GM12874 (cell line): ENCODE results near the gene NUDT14.

ENCODE experiments used
- TF ChIP-seq, protein P1 (sequence below): IDR thresholded peaks from 2 replicates; pipeline ENCODE4 v1.5.1; 2011; ENCODE audit warnings: low read depth, mild to moderate bottlenecking, control low read depth, low read length, moderate library complexity; ENCODE audit not compliant: insufficient read depth

The NUDT14 gene

DNA sequence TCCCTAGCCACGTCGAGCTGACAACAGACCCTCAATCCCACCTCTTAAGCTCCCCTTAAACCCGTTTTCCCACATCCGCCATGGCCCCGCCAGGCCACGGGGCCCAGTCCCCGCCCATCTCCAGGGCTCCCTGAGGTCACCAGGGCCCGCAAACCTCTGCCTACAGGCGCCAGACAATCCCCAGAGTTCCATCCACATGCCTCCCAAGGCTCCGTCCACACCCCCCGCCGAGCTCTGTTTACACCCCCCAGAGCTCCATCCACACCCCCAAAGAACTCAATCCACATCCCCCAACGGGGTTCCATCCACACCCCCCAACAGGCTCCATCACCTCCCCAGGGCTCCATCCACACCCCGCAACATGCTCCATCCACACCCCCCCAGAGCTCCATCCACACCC is 21.8 kb downstream of the NUDT14 start:
- TF ChIP-seq, protein P1, sequence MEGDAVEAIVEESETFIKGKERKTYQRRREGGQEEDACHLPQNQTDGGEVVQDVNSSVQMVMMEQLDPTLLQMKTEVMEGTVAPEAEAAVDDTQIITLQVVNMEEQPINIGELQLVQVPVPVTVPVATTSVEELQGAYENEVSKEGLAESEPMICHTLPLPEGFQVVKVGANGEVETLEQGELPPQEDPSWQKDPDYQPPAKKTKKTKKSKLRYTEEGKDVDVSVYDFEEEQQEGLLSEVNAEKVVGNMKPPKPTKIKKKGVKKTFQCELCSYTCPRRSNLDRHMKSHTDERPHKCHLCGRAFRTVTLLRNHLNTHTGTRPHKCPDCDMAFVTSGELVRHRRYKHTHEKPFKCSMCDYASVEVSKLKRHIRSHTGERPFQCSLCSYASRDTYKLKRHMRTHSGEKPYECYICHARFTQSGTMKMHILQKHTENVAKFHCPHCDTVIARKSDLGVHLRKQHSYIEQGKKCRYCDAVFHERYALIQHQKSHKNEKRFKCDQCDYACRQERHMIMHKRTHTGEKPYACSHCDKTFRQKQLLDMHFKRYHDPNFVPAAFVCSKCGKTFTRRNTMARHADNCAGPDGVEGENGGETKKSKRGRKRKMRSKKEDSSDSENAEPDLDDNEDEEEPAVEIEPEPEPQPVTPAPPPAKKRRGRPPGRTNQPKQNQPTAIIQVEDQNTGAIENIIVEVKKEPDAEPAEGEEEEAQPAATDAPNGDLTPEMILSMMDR: no peak

DNA sequence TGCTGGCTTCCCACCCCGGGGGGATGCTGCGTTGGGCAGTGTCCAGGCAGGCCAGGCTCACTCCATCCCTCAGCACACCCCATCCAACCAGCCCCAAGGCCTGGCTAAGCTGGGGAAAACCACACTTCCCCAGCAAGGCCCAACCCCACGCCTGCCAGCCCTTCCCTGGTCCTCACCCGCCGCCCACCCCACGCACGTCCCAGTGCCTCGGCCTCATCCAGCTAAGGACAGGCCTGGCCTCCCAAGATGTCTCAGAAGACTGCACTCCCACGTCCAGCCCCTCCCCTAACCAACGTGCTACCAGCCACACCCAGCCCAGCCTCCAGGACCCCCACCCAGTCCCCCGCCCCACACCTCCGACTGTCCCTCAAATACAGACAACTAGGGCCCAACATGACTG is 22.3 kb downstream of the NUDT14 start:
- TF ChIP-seq, protein P1: no peak

DNA sequence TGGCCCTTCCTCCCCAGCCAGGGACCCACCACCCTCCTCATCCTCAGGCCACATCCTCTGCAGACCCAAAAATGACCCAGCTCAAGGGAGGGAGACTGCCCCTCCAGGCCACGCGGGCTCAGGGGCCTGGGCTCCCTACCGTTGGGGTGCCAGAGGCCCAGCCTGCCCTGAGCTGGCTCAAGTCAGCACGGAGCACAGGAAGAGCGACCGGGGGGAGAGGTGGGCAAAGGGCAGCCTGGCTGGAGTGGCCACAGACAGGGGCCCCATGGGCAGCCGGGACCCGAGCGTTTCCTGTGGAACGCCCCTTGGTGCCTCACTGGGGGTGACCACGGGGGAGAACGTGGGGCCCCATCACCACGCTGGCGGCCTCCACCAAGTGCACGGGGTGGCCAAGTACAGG is 23.2 kb downstream of the NUDT14 start:
- TF ChIP-seq, protein P1: no peak

- TF ChIP-seq, protein P1: no peak
Observed at GRCh38 chr14:105156414-105157375, 24.4 kb downstream of the NUDT14 start.

DNA sequence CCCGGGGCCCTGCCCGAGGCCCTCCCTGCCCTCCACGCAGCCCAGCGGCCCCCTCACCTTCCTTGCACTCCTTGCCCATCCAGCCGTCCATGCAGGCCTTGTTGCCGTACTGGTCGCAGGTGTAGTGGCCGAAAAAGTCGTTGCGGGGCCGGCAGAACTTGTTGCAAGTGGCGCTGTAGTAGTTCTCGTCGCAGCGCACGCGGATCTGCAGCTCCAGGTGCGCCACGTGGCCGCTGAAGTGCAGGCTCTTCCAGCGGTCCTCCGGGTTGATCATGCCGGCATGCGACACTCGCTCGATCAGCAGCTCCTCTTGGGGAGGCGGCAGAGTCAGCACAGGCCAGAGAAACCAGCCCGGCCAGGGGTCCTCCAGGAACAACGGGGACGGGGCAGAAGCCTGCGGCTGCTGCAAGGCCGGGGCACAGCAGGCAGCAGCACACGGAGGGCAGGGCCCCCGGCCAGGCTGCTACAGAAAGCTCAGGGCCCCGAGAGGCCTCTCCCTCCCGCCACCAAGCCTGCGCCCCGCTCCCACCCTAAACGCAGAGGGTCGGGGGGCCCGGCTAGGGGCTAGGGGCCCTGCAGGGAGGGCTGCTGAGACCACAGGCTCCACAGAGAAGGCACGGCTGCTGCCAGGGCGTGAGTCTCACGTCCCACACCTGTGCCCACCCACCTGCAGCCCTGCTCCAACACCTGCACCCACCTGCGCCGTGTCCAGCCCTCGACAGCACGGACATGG is 25.3 kb downstream of the NUDT14 start:
- TF ChIP-seq, protein P1: no peak

DNA sequence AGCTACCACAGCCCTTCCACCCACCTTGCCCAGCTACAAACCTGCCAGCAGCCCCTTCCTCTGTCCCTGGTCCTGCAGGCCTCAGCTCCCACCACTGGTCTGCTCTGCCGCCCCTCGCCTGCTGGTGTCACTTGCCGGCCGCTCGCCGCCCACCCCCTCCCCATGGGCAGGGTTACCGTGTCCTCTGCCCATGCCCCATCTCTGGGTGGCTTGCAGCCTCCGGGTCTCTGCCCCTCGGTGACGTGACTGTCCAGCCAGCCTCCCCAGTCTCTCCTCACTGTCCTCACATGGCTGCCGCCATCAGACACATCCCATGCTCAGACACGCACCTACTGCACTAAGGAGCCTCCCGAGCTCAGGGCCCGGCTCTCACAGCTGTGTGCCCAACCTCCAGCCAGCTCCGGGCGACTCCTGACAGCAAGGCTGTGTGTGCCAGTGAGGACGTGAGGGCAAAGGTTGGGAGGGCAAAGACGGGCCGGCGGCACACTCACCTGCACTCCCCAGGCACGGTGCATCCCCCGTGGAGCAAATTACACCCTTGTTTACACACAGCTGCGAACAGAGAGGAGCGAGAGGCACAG is 26.0 kb downstream of the NUDT14 start:
- TF ChIP-seq, protein P1: no peak

DNA sequence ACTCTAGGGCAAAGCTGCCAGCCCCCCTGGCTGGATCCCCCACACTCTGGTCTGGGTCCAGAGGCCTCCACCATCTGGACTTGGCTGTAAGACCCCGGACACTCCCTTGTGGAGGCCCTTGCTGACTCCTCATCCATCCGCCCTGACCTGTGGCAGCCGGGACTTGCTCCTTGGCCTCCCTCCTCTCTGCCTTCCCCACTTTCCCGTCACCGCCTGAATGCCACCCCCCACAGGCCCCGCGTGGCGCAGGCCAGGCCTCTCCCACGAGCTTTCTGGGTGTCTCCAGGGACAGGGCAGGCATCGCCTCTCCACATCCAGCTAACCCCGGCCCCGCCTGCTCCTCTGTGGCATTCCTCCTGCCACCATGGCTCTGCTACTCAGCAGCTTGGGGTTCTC is 26.6 kb downstream of the NUDT14 start:
- TF ChIP-seq, protein P1: no peak
